HG02610 (cell line): ENCODE measurements around the gene APBA2.

Experiments used
- ATAC-seq: cut with Tn5 transposase; IDR thresholded peaks from one replicate; pipeline ENCODE4 v1.9.1; 2021; ENCODE audit warnings: mild to moderate bottlenecking, moderate library complexity; ENCODE audit not compliant: unreplicated experiment

The APBA2 gene

DNA sequence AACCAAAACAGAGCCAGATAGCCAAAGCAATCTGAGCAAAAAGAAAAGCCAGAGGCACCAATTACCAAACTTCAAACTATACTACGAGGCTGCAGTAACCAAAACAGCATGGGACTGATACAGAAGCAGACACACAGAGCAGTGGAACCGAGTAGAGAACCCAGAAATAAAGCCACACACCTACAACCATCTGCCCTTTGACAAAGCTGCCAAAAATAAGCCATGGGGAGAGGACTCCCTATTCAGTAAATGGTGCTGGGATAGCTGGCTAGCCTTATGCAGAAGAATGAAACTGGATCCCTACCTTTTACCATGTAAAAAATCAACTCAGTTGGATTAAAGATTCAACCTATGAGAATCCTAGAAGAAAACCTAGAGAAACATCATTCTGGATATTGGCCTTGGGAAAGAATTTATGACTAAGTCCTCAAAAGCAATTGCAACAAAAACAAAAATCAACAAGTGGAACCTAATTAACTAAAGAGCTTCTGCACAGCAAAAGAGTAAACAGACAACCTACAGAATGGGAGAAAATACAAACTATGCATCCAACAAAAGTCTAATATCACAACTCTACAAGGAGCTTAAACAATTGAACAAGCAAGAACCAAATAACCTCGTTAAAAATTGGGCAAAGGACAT lies 95.1 kb downstream of the APBA2 start:
- ATAC-seq: no peak

GRCh38 chr15:28981351-28981720 lies 95.6 kb downstream of the APBA2 start:
- ATAC-seq: no peak

DNA sequence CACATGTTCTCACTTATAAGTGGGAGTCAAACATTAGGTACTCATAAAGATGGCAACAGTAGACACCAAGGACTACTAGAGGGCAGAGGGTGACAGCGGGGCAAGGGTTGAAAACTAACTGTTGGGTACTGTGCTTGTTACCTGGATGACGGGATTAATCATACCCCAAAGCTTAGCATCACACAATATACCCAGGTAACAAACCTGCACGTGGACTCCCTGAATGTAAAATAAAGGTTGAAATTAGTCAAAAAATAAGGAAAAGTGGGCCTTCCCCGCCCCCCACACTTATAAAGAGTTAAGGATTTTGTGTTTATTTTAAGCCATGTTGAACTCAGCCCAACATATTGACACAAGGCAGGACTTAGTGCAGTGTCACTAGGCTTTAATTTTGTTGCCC lies 96.1 kb downstream of the APBA2 start:
- no peak for ATAC-seq

DNA sequence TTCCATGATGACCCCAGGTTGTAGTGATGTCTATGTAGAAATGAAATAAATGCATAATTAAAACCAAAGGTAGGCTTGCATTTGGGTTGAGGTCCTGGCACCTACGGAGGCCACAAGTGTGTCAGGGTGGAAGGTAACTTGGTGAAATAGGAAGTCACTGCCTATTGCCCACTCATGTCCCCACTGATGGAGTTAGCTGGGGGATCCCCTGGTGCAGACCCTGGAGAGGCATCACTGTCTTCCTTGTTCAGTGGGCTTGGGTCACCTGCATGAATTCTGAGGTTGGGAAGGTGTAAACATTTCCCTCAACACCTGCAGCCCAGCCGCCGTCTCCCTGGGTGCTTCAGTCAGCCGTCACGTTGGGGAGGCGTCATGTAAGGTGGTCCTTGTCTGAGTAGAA lies 97.1 kb downstream of the APBA2 start:
- ATAC-seq: no peak

- ATAC-seq: no peak
These were observed 97.9 kb downstream of the APBA2 start for GRCh38 chr15:28983432-28984311.

GRCh38 chr15:28984421-28985315 lies 98.9 kb downstream of the APBA2 start:
- ATAC-seq: no peak

GRCh38 chr15:28985316-28985645 lies 99.5 kb downstream of the APBA2 start:
- no peak for ATAC-seq

GRCh38 chr15:28985691-28986090 lies 99.9 kb downstream of the APBA2 start:
- no peak for ATAC-seq

DNA sequence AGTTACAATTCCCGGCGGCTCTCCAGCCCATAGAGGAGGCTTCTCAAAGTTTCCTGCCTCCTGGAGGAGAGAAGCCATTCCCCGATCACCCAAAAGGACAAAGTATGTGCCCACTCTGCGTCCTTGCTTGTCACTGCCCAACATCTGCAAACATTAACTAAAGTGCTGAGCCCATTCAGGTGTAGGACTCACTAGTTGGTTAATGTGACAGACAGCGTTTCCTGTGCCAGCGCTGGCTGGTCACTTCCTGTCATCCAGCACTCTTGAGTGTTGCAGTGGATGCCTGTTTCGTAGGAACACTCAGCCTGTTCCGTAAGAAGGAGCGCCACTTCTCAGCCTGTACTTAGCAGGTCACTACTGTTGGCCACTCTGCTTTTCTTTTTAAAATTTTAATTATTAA lies 100.3 kb downstream of the APBA2 start:
- no peak for ATAC-seq

DNA sequence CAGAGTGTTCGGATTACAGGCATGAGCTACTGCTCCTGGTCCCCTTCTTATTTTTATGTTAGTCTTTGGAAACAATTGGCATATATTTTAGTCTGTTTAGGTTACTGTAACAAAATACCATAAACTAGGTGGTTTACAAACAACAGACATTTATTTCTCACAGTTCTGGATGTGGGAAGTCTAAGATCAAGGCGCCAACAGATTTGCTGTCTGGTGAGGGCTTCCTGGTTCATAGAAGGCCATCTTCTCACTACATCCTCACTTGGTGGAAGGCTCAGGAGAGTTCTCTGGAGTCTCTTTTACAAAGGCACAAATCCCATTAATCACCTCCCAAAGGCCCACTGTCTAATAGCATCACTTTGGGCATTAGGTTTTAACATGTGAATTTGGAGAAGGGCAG lies 101.0 kb downstream of the APBA2 start:
- no peak for ATAC-seq

DNA sequence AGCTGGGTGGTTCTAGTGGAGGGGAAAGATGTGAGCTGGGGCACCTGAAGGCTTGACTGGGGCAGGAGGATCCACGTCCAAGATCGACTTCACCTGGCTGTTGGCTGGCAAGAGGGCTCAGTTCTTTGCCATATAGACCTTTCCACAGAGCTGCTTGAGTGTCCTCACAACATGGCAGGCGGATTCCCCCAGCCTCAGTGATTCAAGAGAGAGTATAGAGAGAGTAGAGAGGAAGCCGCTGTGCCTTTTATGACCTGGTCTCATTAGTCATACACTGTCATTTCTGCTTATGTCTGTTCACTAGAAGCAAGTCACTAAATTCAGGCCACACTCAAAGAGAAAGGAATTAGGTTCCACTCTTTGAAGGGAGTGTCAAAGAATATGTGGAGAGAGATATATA lies 101.6 kb downstream of the APBA2 start:
- ATAC-seq: no peak

DNA sequence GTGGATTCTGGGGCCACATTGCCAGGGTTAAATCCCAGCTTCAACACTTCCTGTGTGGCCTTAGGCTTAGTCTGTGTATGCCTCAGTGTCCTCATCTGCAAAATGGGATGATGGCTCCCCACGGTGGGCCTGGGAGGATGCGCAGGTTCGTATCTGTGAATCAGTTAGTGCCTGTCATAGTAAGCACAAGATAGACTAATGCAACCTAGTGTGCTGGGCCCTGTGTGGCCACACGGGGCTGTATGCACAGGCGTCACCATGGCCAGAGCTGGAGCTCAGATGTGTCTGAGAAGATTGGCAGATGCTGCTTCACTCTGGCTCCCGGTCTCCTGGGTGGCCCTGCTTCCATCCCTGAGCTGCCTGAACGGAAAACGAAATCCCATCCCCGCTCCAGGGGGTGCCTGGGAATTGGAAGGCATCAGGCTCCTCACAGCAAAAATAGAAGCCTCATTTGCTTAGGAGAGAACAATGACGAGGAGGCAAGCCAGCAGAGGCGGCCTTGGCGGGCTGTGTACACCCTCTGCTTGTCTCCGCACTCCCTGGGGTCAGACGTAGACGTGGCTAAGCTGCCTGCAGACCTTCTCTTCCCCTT lies 103.6 kb downstream of the APBA2 start:
- no peak for ATAC-seq

- ATAC-seq: no peak
These were observed 104.1 kb downstream of the APBA2 start for GRCh38 chr15:28989896-28990295.

DNA sequence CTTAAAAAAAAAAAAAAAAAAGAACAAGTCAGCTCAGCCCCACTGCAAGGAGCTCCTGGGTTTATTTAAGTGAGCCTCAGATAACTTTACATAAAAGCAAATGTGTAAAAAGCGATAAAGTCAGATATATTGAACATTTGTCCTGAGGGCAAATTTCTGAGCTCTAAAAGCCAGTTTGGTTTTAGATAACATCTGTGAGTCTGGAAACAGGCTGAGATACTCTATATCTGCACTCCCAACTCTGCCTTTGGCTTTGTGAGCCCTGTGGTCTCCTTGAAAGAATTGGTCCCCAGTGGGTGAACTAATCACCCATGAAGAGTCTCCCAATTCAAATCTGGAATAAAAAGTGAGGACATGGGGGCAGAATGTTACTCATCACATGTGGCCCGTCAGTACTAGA lies 104.6 kb downstream of the APBA2 start:
- no peak for ATAC-seq

GRCh38 chr15:28991236-28992171 lies 105.7 kb downstream of the APBA2 start:
- ATAC-seq: no peak

GRCh38 chr15:28992336-28992864 lies 106.6 kb downstream of the APBA2 start:
- ATAC-seq: no peak

DNA sequence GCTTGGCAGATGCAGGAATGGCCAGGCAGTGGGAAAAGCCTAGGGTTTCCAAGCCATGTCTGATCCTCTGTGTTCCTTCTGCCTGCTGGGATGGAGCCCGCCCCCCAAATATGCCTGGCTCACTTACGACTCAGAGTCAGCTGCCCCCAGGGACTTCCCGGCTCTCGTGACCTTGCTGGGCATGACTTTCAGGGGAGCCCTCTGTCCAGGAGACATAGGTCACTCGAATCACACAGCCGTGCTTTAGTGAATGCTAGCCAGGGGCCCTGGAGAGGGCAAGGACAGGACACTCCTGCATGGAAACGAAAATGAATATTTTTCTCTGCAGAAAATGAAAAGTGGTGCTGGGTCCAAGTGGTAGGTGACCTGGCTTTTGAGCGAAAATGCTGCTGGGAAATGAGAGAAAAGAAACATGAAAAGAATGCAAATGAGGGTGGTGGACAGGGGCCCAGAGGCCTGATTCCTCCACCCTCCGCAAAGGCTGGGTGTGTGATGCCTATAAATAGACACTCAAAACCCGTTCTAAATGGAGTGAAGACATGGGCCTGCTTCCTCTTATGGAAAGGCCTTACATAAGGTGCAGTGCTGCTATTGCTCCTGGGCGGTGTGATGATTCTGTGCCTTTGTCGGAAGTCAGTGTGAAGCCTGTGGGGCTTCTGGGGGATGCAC lies 107.4 kb downstream of the APBA2 start:
- ATAC-seq: no peak

- ATAC-seq: no peak
These were observed 107.9 kb downstream of the APBA2 start for GRCh38 chr15:28993720-28994053.

DNA sequence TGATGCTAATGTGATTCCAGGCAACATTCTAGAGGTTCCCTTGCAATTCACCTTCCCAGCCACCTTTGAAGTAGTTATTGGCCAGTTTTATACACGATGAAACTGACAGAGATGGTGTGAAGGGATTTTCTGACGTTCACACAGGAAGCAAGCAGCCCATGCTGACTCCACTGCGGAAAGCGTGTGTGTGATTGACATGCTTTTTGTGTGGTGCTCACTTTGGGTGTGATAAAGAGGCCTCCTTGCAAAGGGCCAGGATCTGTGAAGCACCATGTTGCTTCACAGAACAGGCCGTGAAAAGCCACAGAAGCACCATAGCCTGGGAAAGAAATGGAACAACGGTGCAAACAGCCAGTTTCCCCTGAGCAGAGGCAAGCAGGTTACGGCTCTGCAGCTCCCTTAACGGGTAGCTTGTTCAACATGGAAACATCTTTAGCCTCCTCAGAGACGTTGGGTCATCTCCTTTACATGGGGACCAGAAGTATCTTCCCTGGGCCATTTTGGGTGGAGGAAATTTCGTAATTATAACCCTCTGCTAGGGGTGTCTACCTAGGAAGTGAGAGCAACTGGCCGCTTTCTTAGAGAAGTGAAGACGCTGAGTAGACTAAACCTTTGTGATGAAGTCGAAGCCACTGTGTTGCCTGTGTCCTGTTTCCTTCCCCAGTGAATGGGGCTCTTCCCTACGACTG lies 108.5 kb downstream of the APBA2 start:
- no peak for ATAC-seq
